ENCODE data around the gene RSF1.

RSF1 gene

GRCh38 chr11:77736473-77736872, 84.0 kb downstream of the RSF1 start:
- Histone ChIP-seq H3K27ac (ENCODE audit: low read length) (no peak overlapping the region), H3K4me3 (ENCODE audit: low read length) (no peak overlapping the region), H3K9ac (ENCODE audit: low read length) (no peak overlapping the region), H3K27me3 (ENCODE audit: control insufficient read depth, insufficient read depth, low read length) (no peaks in the 10 kb centered on the region), H3K36me3 (ENCODE audit: control insufficient read depth, low read depth, low read length) (peaks cover 27% of the 10 kb centered on the region), H3K4me1 (ENCODE audit: control insufficient read depth, low read depth, low read length) (no peaks in the 10 kb centered on the region), H3K9me3 (ENCODE audit: control insufficient read depth, low read depth, low read length) (no peaks in the 10 kb centered on the region)

- no peak overlapping the region for H3K9ac ChIP-seq (ENCODE audit: low read length)
- H3K4me3 ChIP-seq (ENCODE audit: low read length), result no peak overlapping the region
- H3K36me3 ChIP-seq (ENCODE audit: control insufficient read depth, low read depth, low read length), result peaks cover 20% of the 10 kb centered on the region
- peaks cover 3% of the 10 kb centered on the region for H3K9me3 ChIP-seq (ENCODE audit: control insufficient read depth, low read depth, low read length)
- H3K27me3 ChIP-seq (ENCODE audit: control insufficient read depth, insufficient read depth, low read length), result no peaks in the 10 kb centered on the region
- no peak overlapping the region for H3K27ac ChIP-seq (ENCODE audit: low read length)
- H3K4me1 ChIP-seq (ENCODE audit: control insufficient read depth, low read depth, low read length), result no peaks in the 10 kb centered on the region
Observed at GRCh38 chr11:77734890-77735289, 85.6 kb downstream of the RSF1 start.

- no peak overlapping the region for H3K4me3 ChIP-seq (ENCODE audit: low read length)
- H3K4me1 ChIP-seq (ENCODE audit: control insufficient read depth, low read depth, low read length), result no peaks in the 10 kb centered on the region
- H3K9ac ChIP-seq (ENCODE audit: low read length), result no peak overlapping the region
- H3K27me3 ChIP-seq (ENCODE audit: control insufficient read depth, insufficient read depth, low read length), result no peaks in the 10 kb centered on the region
- H3K27ac ChIP-seq (ENCODE audit: low read length), result no peak overlapping the region
- peaks cover 3% of the 10 kb centered on the region for H3K9me3 ChIP-seq (ENCODE audit: control insufficient read depth, low read depth, low read length)
- H3K36me3 ChIP-seq (ENCODE audit: control insufficient read depth, low read depth, low read length), result peaks cover 11% of the 10 kb centered on the region
Observed at GRCh38 chr11:77732143-77732542, 88.4 kb downstream of the RSF1 start.

- Histone ChIP-seq H3K27me3 (ENCODE audit: control insufficient read depth, insufficient read depth, low read length) (no peaks in the 10 kb centered on the region), H3K9me3 (ENCODE audit: control insufficient read depth, low read depth, low read length) (peaks cover 3% of the 10 kb centered on the region), H3K4me3 (ENCODE audit: low read length) (no peak overlapping the region), H3K36me3 (ENCODE audit: control insufficient read depth, low read depth, low read length) (peaks cover 10% of the 10 kb centered on the region), H3K27ac (ENCODE audit: low read length) (no peak overlapping the region), H3K4me1 (ENCODE audit: control insufficient read depth, low read depth, low read length) (no peaks in the 10 kb centered on the region), H3K9ac (ENCODE audit: low read length) (no peak overlapping the region)
Observed at GRCh38 chr11:77730789-77731188, 89.7 kb downstream of the RSF1 start.

- H3K36me3 ChIP-seq (ENCODE audit: control insufficient read depth, low read depth, low read length), result peaks cover 13% of the 10 kb centered on the region
- H3K9ac ChIP-seq (ENCODE audit: low read length), result no peak overlapping the region
- H3K4me3 ChIP-seq (ENCODE audit: low read length), result no peak overlapping the region
- H3K27me3 ChIP-seq (ENCODE audit: control insufficient read depth, insufficient read depth, low read length), result no peaks in the 10 kb centered on the region
- no peak overlapping the region for H3K27ac ChIP-seq (ENCODE audit: low read length)
- H3K4me1 ChIP-seq (ENCODE audit: control insufficient read depth, low read depth, low read length), result no peaks in the 10 kb centered on the region
- peaks cover 3% of the 10 kb centered on the region for H3K9me3 ChIP-seq (ENCODE audit: control insufficient read depth, low read depth, low read length)
Observed at GRCh38 chr11:77729063-77729462, 91.5 kb downstream of the RSF1 start.

GRCh38 chr11:77728203-77728786, 92.2 kb downstream of the RSF1 start:
- no peaks in the 10 kb centered on the region for H3K27me3 ChIP-seq (ENCODE audit: control insufficient read depth, insufficient read depth, low read length)
- no peaks in the 10 kb centered on the region for H3K4me1 ChIP-seq (ENCODE audit: control insufficient read depth, low read depth, low read length)
- no peak overlapping the region for H3K9ac ChIP-seq (ENCODE audit: low read length)
- H3K9me3 ChIP-seq (ENCODE audit: control insufficient read depth, low read depth, low read length), result peaks cover 3% of the 10 kb centered on the region
- H3K4me3 ChIP-seq (ENCODE audit: low read length), result no peak overlapping the region
- no peak overlapping the region for H3K27ac ChIP-seq (ENCODE audit: low read length)
- peaks cover 16% of the 10 kb centered on the region for H3K36me3 ChIP-seq (ENCODE audit: control insufficient read depth, low read depth, low read length)

GRCh38 chr11:77726524-77726923, 94.0 kb downstream of the RSF1 start:
- Histone ChIP-seq H3K36me3 (ENCODE audit: control insufficient read depth, low read depth, low read length) (peaks cover 21% of the 10 kb centered on the region), H3K9ac (ENCODE audit: low read length) (no peak overlapping the region), H3K4me1 (ENCODE audit: control insufficient read depth, low read depth, low read length) (no peaks in the 10 kb centered on the region), H3K27me3 (ENCODE audit: control insufficient read depth, insufficient read depth, low read length) (no peaks in the 10 kb centered on the region), H3K4me3 (ENCODE audit: low read length) (no peak overlapping the region), H3K9me3 (ENCODE audit: control insufficient read depth, low read depth, low read length) (peaks cover 3% of the 10 kb centered on the region), H3K27ac (ENCODE audit: low read length) (no peak overlapping the region)

- Histone ChIP-seq H3K4me3 (ENCODE audit: low read length) (no peak overlapping the region), H3K4me1 (ENCODE audit: control insufficient read depth, low read depth, low read length) (no peaks in the 10 kb centered on the region), H3K9ac (ENCODE audit: low read length) (no peak overlapping the region), H3K27me3 (ENCODE audit: control insufficient read depth, insufficient read depth, low read length) (no peaks in the 10 kb centered on the region), H3K36me3 (ENCODE audit: control insufficient read depth, low read depth, low read length) (peaks cover 26% of the 10 kb centered on the region), H3K27ac (ENCODE audit: low read length) (no peak overlapping the region), H3K9me3 (ENCODE audit: control insufficient read depth, low read depth, low read length) (no peaks in the 10 kb centered on the region)
Observed at GRCh38 chr11:77725433-77725832, 95.1 kb downstream of the RSF1 start.

- Histone ChIP-seq H3K4me3 (ENCODE audit: low read length) (no peak overlapping the region), H3K9ac (ENCODE audit: low read length) (no peak overlapping the region), H3K27ac (ENCODE audit: low read length) (no peak overlapping the region), H3K36me3 (ENCODE audit: control insufficient read depth, low read depth, low read length) (peaks cover 27% of the 10 kb centered on the region), H3K4me1 (ENCODE audit: control insufficient read depth, low read depth, low read length) (no peaks in the 10 kb centered on the region), H3K9me3 (ENCODE audit: control insufficient read depth, low read depth, low read length) (no peaks in the 10 kb centered on the region), H3K27me3 (ENCODE audit: control insufficient read depth, insufficient read depth, low read length) (no peaks in the 10 kb centered on the region)
Observed at GRCh38 chr11:77724636-77725035, 95.9 kb downstream of the RSF1 start.

- Histone ChIP-seq H3K27ac (ENCODE audit: low read length) (no peak overlapping the region), H3K4me1 (ENCODE audit: control insufficient read depth, low read depth, low read length) (no peaks in the 10 kb centered on the region), H3K9ac (ENCODE audit: low read length) (no peak overlapping the region), H3K36me3 (ENCODE audit: control insufficient read depth, low read depth, low read length) (peaks cover 32% of the 10 kb centered on the region), H3K4me3 (ENCODE audit: low read length) (no peak overlapping the region), H3K27me3 (ENCODE audit: control insufficient read depth, insufficient read depth, low read length) (no peaks in the 10 kb centered on the region), H3K9me3 (ENCODE audit: control insufficient read depth, low read depth, low read length) (no peaks in the 10 kb centered on the region)
Observed at GRCh38 chr11:77723024-77723423, 97.5 kb downstream of the RSF1 start.

GRCh38 chr11:77710358-77710757, 110.2 kb downstream of the RSF1 start:
- Histone ChIP-seq H3K27me3 (ENCODE audit: control insufficient read depth, insufficient read depth, low read length) (no peaks in the 10 kb centered on the region), H3K9me3 (ENCODE audit: control insufficient read depth, low read depth, low read length) (no peaks in the 10 kb centered on the region), H3K27ac (ENCODE audit: low read length) (no peak overlapping the region), H3K9ac (ENCODE audit: low read length) (no peak overlapping the region), H3K4me3 (ENCODE audit: low read length) (no peak overlapping the region), H3K36me3 (ENCODE audit: control insufficient read depth, low read depth, low read length) (no peaks in the 10 kb centered on the region), H3K4me1 (ENCODE audit: control insufficient read depth, low read depth, low read length) (no peaks in the 10 kb centered on the region)

- no peak overlapping the region for H3K27ac ChIP-seq (ENCODE audit: low read length)
- H3K36me3 ChIP-seq (ENCODE audit: control insufficient read depth, low read depth, low read length), result peaks cover 13% of the 10 kb centered on the region
- H3K9ac ChIP-seq (ENCODE audit: low read length), result no peak overlapping the region
Observed at GRCh38 chr11:77705876-77706579, 114.5 kb downstream of the RSF1 start.

More at GRCh38 chr11:77705876-77706579, 114.5 kb downstream of the RSF1 start:
- Histone ChIP-seq H3K9me3 (ENCODE audit: control insufficient read depth, low read depth, low read length) (no peaks in the 10 kb centered on the region), H3K4me1 (ENCODE audit: control insufficient read depth, low read depth, low read length) (no peaks in the 10 kb centered on the region), H3K27me3 (ENCODE audit: control insufficient read depth, insufficient read depth, low read length) (no peaks in the 10 kb centered on the region), H3K4me3 (ENCODE audit: low read length) (no peak overlapping the region)

All from iPS-18a (cell line).